Endothelial cell of umbilical vein (primary cell): ENCODE measurements around the gene ALKBH2. TPM values are rescaled to one million over a fixed set of nuclear protein-coding genes. Genes with fewer than 3 reads are reported as not detected.

Experiments used
- BruUV-seq: library from RNA; stranded (reverse); fragments of 400-500 nt; replicated peaks from 2 replicates; lab custom pipeline; 2021; lab: Mats Ljungman, UMichigan
- CTCF ChIA-PET: fragments of 300-600, 350-600 bp; sonication (Branson Sonifier 250); formaldehyde crosslinking; loops from one replicate; lab custom pipeline; 2021; ENCODE audit warnings: antibody characterized with exemption, inconsistent platforms; lab: Charles Lee
- POLR2A ChIA-PET: fragments of 300-600, 350-600 bp; sonication (Branson Sonifier 250); formaldehyde crosslinking; loops from one replicate; lab custom pipeline; 2021; ENCODE audit warnings: antibody characterized with exemption, inconsistent platforms; lab: Charles Lee
- DNase-seq: peaks from one replicate; pipeline ENCODE4 v3.0.0-alpha.2; 2011; ENCODE audit warnings: low read depth, low spot score
- FAIRE-seq: peaks from 2 replicates; lab custom pipeline; 2011; peaks lifted over from hg19 to GRCh38; lab: Jason Lieb, UNC
- H2AFZ ChIP-seq: 2 replicates; pipeline ENCODE4 v1.6.0; 2012; ENCODE audit warnings: low read depth, low read length, control low read depth, inconsistent platforms
- H3K27ac ChIP-seq: 2 replicates; pipeline ENCODE4 v1.5.1; 2011; ENCODE audit warnings: low read depth, mild to moderate bottlenecking, control low read depth, low read length, moderate library complexity; ENCODE audit not compliant: insufficient read depth
- H3K27me3 ChIP-seq, 2 experiments: 2 replicates each; pipeline versions ENCODE4 v1.6.0 to v1.6.1; 2011; ENCODE audit warnings: low read length in 2 of 2, mixed read lengths in 1 of 2; ENCODE audit not compliant: control insufficient read depth in 2 of 2, insufficient read depth in 2 of 2
- H3K36me3 ChIP-seq, 2 experiments: 2 replicates in 1 of 2; 3 replicates in 1 of 2; pipeline ENCODE4 v1.5.1; 2011; ENCODE audit warnings: low read length in 2 of 2, mild to moderate bottlenecking in 1 of 2, moderate library complexity in 1 of 2; ENCODE audit not compliant: control insufficient read depth in 2 of 2, insufficient read depth in 2 of 2; ENCODE audit errors: extremely low read depth in 1 of 2
- H3K4me1 ChIP-seq: 3 replicates; pipeline ENCODE4 v1.5.1; 2011; ENCODE audit warnings: mild to moderate bottlenecking, low read length; ENCODE audit not compliant: control insufficient read depth, insufficient read depth; ENCODE audit errors: extremely low read depth
- H3K4me2 ChIP-seq: 2 replicates; pipeline ENCODE4 v1.6.1; 2011; ENCODE audit warnings: low read length, control low read depth, mixed read lengths; ENCODE audit not compliant: insufficient read depth
- H3K4me3 ChIP-seq, 3 experiments: fragments of 200-600 bp in 1 of 3; sonication (generic), shearing (Covaris generic) in 1 of 3; replicated peaks in 1 of 3; 2 replicates each; pipeline ENCODE4 v1.5.1; 2011 to 2016; ENCODE audit warnings: control low read depth in 3 of 3, low read length in 3 of 3, mild to moderate bottlenecking in 2 of 3, inconsistent platforms in 1 of 3, low read depth in 1 of 3, moderate library complexity in 1 of 3; ENCODE audit not compliant: insufficient read depth in 1 of 3
- H3K79me2 ChIP-seq: 2 replicates; pipeline ENCODE4 v1.6.0; 2012; ENCODE audit warnings: low read length, inconsistent platforms; ENCODE audit not compliant: control insufficient read depth, insufficient read depth
- H3K9ac ChIP-seq: replicated peaks from 2 replicates; pipeline ENCODE3; 2011; ENCODE audit warnings: low read length, control low read depth; ENCODE audit not compliant: insufficient read depth; ENCODE audit errors: extremely low read depth
- H3K9me1 ChIP-seq: replicated peaks from 3 replicates; pipeline ENCODE4 v1.6.0; 2011; ENCODE audit warnings: mild to moderate bottlenecking, low read length; ENCODE audit not compliant: control insufficient read depth, insufficient read depth; ENCODE audit errors: extremely low read depth
- H3K9me3 ChIP-seq: replicated peaks from 2 replicates; pipeline ENCODE4 v1.5.1; 2012; ENCODE audit warnings: low read length, inconsistent platforms; ENCODE audit not compliant: control insufficient read depth, insufficient read depth
- H4K20me1 ChIP-seq: replicated peaks from 2 replicates; pipeline ENCODE3; 2011; ENCODE audit warnings: mild to moderate bottlenecking, low read length; ENCODE audit not compliant: control insufficient read depth, insufficient read depth; ENCODE audit errors: extremely low read depth
- GATA2 ChIP-seq: IDR thresholded peaks from 2 replicates; pipeline ENCODE4 v1.7.0; 2011; ENCODE audit warnings: low read depth, mild to moderate bottlenecking, moderate library complexity, mixed read lengths, low read length; ENCODE audit not compliant: insufficient read length, insufficient read depth
- POLR2AphosphoS5 ChIP-seq: IDR thresholded peaks from 2 replicates; pipeline ENCODE4 v1.6.1; 2012; ENCODE audit warnings: low read depth, mild to moderate bottlenecking, control low read depth, low read length, moderate library complexity; ENCODE audit not compliant: insufficient read depth
- dilution Hi-C: fragments of 300-500 bp; cut with MboI; formaldehyde crosslinking; loops from one replicate; pipeline ENCODE4 v1.15.0; 2019; ENCODE audit warnings: low sequenced_read_pairs; ENCODE audit not compliant: extremely low pct_ligation_motif_present
- intact Hi-C: fragments of 100-400 bp; cut with micrococcal nuclease; formaldehyde crosslinking; loops from one replicate; pipeline ENCODE4 v1.10.0; 2022
- polyA plus RNA-seq, 4 experiments: library from polyadenylated mRNA; depleted of rRNA in 3 of 4; stranded (reverse) in 3 of 4; unstranded in 1 of 4; fragments of >200 nt; gene quantifications; 2 replicates each; pipeline versions ENCODE4 v1.2.1 to v1.2.3, GENCODE V29; 2011 to 2012; ENCODE audit warnings: missing spikeins in 1 of 4
- total RNA-seq: library from RNA; stranded (reverse); gene quantifications from 2 replicates; pipeline ENCODE4 v1.2.3, GENCODE V29; 2021
- TF ChIP-seq, protein P1 (sequence below): IDR thresholded peaks from 2 replicates; pipeline ENCODE4 v1.6.1; 2011; ENCODE audit not compliant: insufficient read depth, insufficient read length
- TF ChIP-seq, protein P2 (sequence below), 2 donors: IDR thresholded peaks; 1 replicate in 1 of 2; 2 replicates in 1 of 2; pipeline ENCODE4 v1.5.1; 2011; ENCODE audit warnings: low read length in 2 of 2, mild to moderate bottlenecking in 2 of 2, moderate library complexity in 2 of 2, control low read depth in 1 of 2, inconsistent platforms in 1 of 2, low read depth in 1 of 2; ENCODE audit not compliant: insufficient read depth in 1 of 2; ENCODE audit errors: extremely low read depth in 1 of 2

The ALKBH2 gene
- total and polyA plus RNA-seq, 2 donors (not counting 3 experiments of a cell fraction or from before 2014, with no cell fraction given) = 5.4 to 7.3 TPM

DNA sequence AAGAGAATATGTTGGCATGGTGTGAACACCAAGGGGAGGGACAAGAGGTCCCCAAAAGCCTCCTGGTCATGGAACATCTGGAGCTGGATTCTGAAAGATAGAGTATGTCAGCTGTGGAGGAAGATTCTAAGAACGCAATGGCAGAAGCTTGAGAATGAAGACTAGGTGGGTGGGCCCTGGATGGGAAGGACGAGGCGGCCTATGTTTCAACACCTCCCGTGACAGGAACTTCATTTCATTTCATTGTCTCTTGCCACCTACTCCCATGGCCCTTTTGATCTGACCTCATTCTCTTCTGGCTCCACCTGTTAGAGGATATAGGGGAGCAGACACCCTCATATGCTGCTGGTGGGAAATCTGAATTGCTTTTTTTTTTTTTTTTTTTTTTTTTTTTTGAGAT is 7.5 kb upstream of the ALKBH2 start:
- Histone ChIP-seq H3K4me3 (no peak overlapping the region), H3K36me3 (peaks cover 14 to 20% of the 10 kb centered on the region in 2 experiments), H4K20me1 (no peaks in the 10 kb centered on the region), H3K79me2 (peaks cover 15% of the 10 kb centered on the region), H2AFZ (no peak overlapping the region), H3K9me3 (no peaks in the 10 kb centered on the region), H3K9ac (no peak overlapping the region), H3K27me3 (no peaks in the 10 kb centered on the region), H3K9me1 (no peaks in the 10 kb centered on the region), H3K27ac (no peak overlapping the region), H3K4me1 (peaks cover 12% of the 10 kb centered on the region), H3K4me2 (no peak overlapping the region)
- FAIRE-seq = peak; percentile 12
- ChIA-PET POLR2A (no interaction called here), CTCF (interaction anchor here (3.1 kb wide), 1 partner anchor 11 kb away, joined by 38 read pairs; no protein-coding TSS in a partner anchor)
- no peak for TF ChIP-seq GATA2
- no peak for TF ChIP-seq POLR2AphosphoS5
- TF ChIP-seq, protein P1, sequence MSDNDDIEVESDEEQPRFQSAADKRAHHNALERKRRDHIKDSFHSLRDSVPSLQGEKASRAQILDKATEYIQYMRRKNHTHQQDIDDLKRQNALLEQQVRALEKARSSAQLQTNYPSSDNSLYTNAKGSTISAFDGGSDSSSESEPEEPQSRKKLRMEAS = no peak
- TF ChIP-seq, protein P2, sequence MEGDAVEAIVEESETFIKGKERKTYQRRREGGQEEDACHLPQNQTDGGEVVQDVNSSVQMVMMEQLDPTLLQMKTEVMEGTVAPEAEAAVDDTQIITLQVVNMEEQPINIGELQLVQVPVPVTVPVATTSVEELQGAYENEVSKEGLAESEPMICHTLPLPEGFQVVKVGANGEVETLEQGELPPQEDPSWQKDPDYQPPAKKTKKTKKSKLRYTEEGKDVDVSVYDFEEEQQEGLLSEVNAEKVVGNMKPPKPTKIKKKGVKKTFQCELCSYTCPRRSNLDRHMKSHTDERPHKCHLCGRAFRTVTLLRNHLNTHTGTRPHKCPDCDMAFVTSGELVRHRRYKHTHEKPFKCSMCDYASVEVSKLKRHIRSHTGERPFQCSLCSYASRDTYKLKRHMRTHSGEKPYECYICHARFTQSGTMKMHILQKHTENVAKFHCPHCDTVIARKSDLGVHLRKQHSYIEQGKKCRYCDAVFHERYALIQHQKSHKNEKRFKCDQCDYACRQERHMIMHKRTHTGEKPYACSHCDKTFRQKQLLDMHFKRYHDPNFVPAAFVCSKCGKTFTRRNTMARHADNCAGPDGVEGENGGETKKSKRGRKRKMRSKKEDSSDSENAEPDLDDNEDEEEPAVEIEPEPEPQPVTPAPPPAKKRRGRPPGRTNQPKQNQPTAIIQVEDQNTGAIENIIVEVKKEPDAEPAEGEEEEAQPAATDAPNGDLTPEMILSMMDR (IDR thresholded peaks at IDR 0.05; ENCODE audit: extremely low read depth in 1 of 2, insufficient read depth in 1 of 2, low read depth in 1 of 2, low read length in 2 of 2) = no peak
- no TSS peak for BruUV-seq
- no peak for DNase-seq
- intact Hi-C loops = no loop called here
- dilution Hi-C loops = no loop called here
